Measurements from ENCODE around the gene EXOC5. TPM values are rescaled to one million over a fixed set of nuclear protein-coding genes. Genes with fewer than 3 reads are reported as not detected.
"Not testable (repeated sequence)": the region's sequence is repeated elsewhere in the genome, so short reads cannot be mapped to it uniquely, and the experiment has no call there.

Gene EXOC5
- total RNA-seq, 4 donors from 2014 or later = 31.4 to 38.5 (median 38.0) TPM

GRCh38 chr14:57243320-57243719, 25.4 kb downstream of the EXOC5 start:
- Histone ChIP-seq H3K27me3 (no peaks in the 10 kb centered on the region), H3K4me3 (no peak overlapping the region), H3K36me3 (peaks cover 0 to 70% (median 4%) of the 10 kb centered on the region in 3 donors), H3K4me1 (no peaks in the 10 kb centered on the region), H3K9me3 (no peaks in the 10 kb centered on the region), H3K27ac (no peak overlapping the region)
- no peak for DNase-seq
- intact Hi-C loops (cut with DNase I) = no loop called here
- TF ChIP-seq POLR2A (IDR thresholded peaks at IDR 0.05) (no peak), CTCF (IDR thresholded peaks at IDR 0.05) (no peak)

- H3K4me1 ChIP-seq; H3K9me3 ChIP-seq; H3K27me3 ChIP-seq; intact Hi-C loops (cut with DNase I); DNase-seq; H3K27ac ChIP-seq; H3K4me3 ChIP-seq: not testable (repeated sequence)
- H3K36me3 ChIP-seq = peaks cover 0 to 81% (median 4%) of the 10 kb centered on the region in 3 donors
- 87 to 98% methylated on average over 7 of the region's 7 CpGs for WGBS, 2 donors
These were observed 28.6 kb downstream of the EXOC5 start for GRCh38 chr14:57240115-57240514.

- WGBS, 2 donors = 71 to 77% methylated on average over 1 of the region's 1 CpG
- H3K27ac ChIP-seq = no peak overlapping the region
- no peaks in the 10 kb centered on the region for H3K27me3 ChIP-seq
- no peaks in the 10 kb centered on the region for H3K9me3 ChIP-seq
- TF ChIP-seq POLR2A (IDR thresholded peaks at IDR 0.05) = no peak
- TF ChIP-seq CTCF (IDR thresholded peaks at IDR 0.05) = no peak
- H3K36me3 ChIP-seq = peaks cover 0 to 97% (median 5%) of the 10 kb centered on the region in 3 donors
- intact Hi-C loops (cut with DNase I) = no loop called here
- H3K4me1 ChIP-seq = no peaks in the 10 kb centered on the region
- DNase-seq = no peak
- H3K4me3 ChIP-seq = no peak overlapping the region
These were observed 36.7 kb downstream of the EXOC5 start for GRCh38 chr14:57232006-57232405.

GRCh38 chr14:57228320-57228719, 40.4 kb downstream of the EXOC5 start:
- DNase-seq; H3K27ac ChIP-seq; H3K27me3 ChIP-seq; H3K9me3 ChIP-seq; H3K4me3 ChIP-seq; intact Hi-C loops (cut with DNase I); H3K4me1 ChIP-seq: not testable (repeated sequence)
- 89 to 96% methylated on average over 2 of the region's 2 CpGs for WGBS, 2 donors
- H3K36me3 ChIP-seq = peaks cover 0 to 75% (median 5%) of the 10 kb centered on the region in 3 donors

- Histone ChIP-seq H3K27ac (no peak overlapping the region), H3K36me3 (peaks cover 0 to 73% (median 5%) of the 10 kb centered on the region in 3 donors), H3K27me3 (no peaks in the 10 kb centered on the region), H3K9me3 (no peaks in the 10 kb centered on the region), H3K4me1 (no peaks in the 10 kb centered on the region), H3K4me3 (no peak overlapping the region)
- no peak for TF ChIP-seq POLR2A (IDR thresholded peaks at IDR 0.05)
- no peak for TF ChIP-seq CTCF (IDR thresholded peaks at IDR 0.05)
- 64 to 83% methylated on average over 2 of the region's 2 CpGs for WGBS, 2 donors
- DNase-seq = no peak
- intact Hi-C loops (cut with DNase I) = no loop called here
These were observed 41.6 kb downstream of the EXOC5 start for GRCh38 chr14:57227083-57227482.

GRCh38 chr14:57221931-57222330, 46.8 kb downstream of the EXOC5 start:
- WGBS, 2 donors = 83% methylated on average over 3 of the region's 3 CpGs
- H3K36me3 ChIP-seq = peaks cover 0 to 73% (median 0%) of the 10 kb centered on the region in 3 donors
- intact Hi-C loops (cut with DNase I) = no loop called here
- no peak overlapping the region for H3K27ac ChIP-seq
- H3K4me1 ChIP-seq = no peaks in the 10 kb centered on the region
- H3K27me3 ChIP-seq = no peaks in the 10 kb centered on the region
- no peak for DNase-seq
- TF ChIP-seq POLR2A (IDR thresholded peaks at IDR 0.05) (no peak), CTCF (IDR thresholded peaks at IDR 0.05) (no peak)
- H3K4me3 ChIP-seq = no peak overlapping the region
- H3K9me3 ChIP-seq = no peaks in the 10 kb centered on the region
